MM.1S (cell line): Measurements from ENCODE around the gene TMEM131.

Source experiments
- DNase-seq: peaks from one replicate; pipeline ENCODE4 v3.0.0-alpha.2; 2015
- H2AFZ ChIP-seq: fragments of 300-600 bp; sonication (generic); 2 replicates; pipeline ENCODE4 v1.6.0; 2016; ENCODE audit warnings: antibody characterized with exemption, low read length
- H3F3A ChIP-seq: fragments of 300-600 bp; sonication (generic); 2 replicates; pipeline ENCODE4 v1.6.1; 2016; ENCODE audit warnings: mild to moderate bottlenecking, antibody characterized with exemption, low read length, moderate library complexity, mixed read lengths; ENCODE audit not compliant: insufficient read depth
- H3K27ac ChIP-seq: fragments of 300-600 bp; sonication (generic); 2 replicates; pipeline ENCODE4 v1.5.1; 2016; ENCODE audit warnings: mild to moderate bottlenecking, low read length
- H3K27me3 ChIP-seq: fragments of 300-600 bp; sonication (generic); replicated peaks from 2 replicates; pipeline ENCODE4 v1.6.0; 2016; ENCODE audit warnings: low read length; ENCODE audit not compliant: insufficient read depth
- H3K36me3 ChIP-seq: fragments of 300-600 bp; sonication (generic); replicated peaks from 2 replicates; pipeline ENCODE4 v1.6.1; 2016; ENCODE audit warnings: mild to moderate bottlenecking, low read length, mixed read lengths; ENCODE audit not compliant: insufficient read depth
- H3K4me1 ChIP-seq: fragments of 300-600 bp; sonication (generic); 2 replicates; pipeline ENCODE4 v1.6.1; 2016; ENCODE audit warnings: low read length, mixed read lengths
- H3K4me2 ChIP-seq: fragments of 300-600 bp; sonication (generic); 2 replicates; pipeline ENCODE4 v1.6.0; 2016; ENCODE audit warnings: low read depth, low read length
- H3K4me3 ChIP-seq: fragments of 300-600 bp; sonication (generic); 2 replicates; pipeline ENCODE4 v1.5.1; 2016; ENCODE audit warnings: low read length, mixed read lengths
- H3K79me2 ChIP-seq: fragments of 300-600 bp; sonication (generic); 2 replicates; pipeline ENCODE4 v1.6.1; 2016; ENCODE audit warnings: mixed run types, low read length, mixed read lengths
- H3K9ac ChIP-seq: fragments of 300-600 bp; sonication (generic); 2 replicates; pipeline ENCODE4 v1.6.1; 2016; ENCODE audit warnings: low read length, mixed read lengths
- H3K9me2 ChIP-seq: fragments of 300-600 bp; sonication (generic); replicated peaks from 2 replicates; pipeline ENCODE4 v1.6.1; 2016; ENCODE audit warnings: mild to moderate bottlenecking, low read length, mixed read lengths; ENCODE audit not compliant: insufficient read depth
- H3K9me3 ChIP-seq: fragments of 300-600 bp; sonication (generic); replicated peaks from 2 replicates; pipeline ENCODE4 v1.6.1; 2016; ENCODE audit warnings: mild to moderate bottlenecking, low read length, mixed read lengths; ENCODE audit not compliant: insufficient read depth
- H4K20me1 ChIP-seq: fragments of 300-600 bp; sonication (generic); 2 replicates; pipeline ENCODE4 v1.6.1; 2016; ENCODE audit warnings: mild to moderate bottlenecking, low read length, moderate library complexity, mixed read lengths; ENCODE audit not compliant: insufficient read depth
- EZH2 ChIP-seq: fragments of 300-600 bp; sonication (generic); optimal IDR thresholded peaks from 2 replicates; pipeline ENCODE3; 2017; ENCODE audit warnings: low read depth, mild to moderate bottlenecking, antibody characterized with exemption, low read length, mixed read lengths
- EZH2phosphoT487 ChIP-seq: fragments of 300-600 bp; sonication (generic); IDR thresholded peaks from 2 replicates; pipeline ENCODE4 v1.6.1; 2018; ENCODE audit warnings: antibody characterized with exemption, low read length
- TF ChIP-seq, protein P1 (sequence below): fragments of 300-600 bp; sonication (generic); IDR thresholded peaks from 2 replicates; pipeline ENCODE4 v1.5.1; 2016; ENCODE audit warnings: antibody characterized with exemption, low read length, mixed read lengths

The TMEM131 gene

DNA sequence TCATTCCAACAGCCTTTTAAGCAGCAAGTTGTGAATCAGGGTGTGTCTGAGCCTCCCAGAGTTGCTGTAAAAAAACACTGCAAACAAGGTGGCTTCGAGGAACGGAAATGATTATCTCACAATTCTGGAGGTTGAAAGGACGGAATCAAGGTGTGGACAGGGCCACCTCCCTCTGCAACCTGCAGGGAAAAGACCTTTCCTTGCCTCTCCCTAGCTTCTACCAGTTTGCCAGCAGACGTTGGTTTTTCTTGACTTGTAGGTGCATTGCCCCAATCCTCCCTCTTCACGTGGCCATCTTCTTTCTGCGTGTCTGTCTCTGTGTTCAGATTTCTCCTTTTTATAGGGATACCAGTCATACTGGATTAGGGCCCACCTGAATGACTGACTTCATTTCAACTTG is 24.8 kb upstream of the TMEM131 start:
- H2AFZ ChIP-seq = no peak overlapping the region
- H3K79me2 ChIP-seq = no peaks in the 10 kb centered on the region
- no peak overlapping the region for H3K4me2 ChIP-seq
- H3K4me1 ChIP-seq = no peaks in the 10 kb centered on the region
- no peaks in the 10 kb centered on the region for H3K9me3 ChIP-seq
- no peaks in the 10 kb centered on the region for H3K27me3 ChIP-seq
- H3K36me3 ChIP-seq = no peaks in the 10 kb centered on the region
- H3K27ac ChIP-seq = no peak overlapping the region
- H3K4me3 ChIP-seq = no peak overlapping the region
- H3F3A ChIP-seq = no peaks in the 10 kb centered on the region
- H3K9ac ChIP-seq = no peak overlapping the region
- no peaks in the 10 kb centered on the region for H4K20me1 ChIP-seq
- DNase-seq = no peak
- TF ChIP-seq, protein P1, sequence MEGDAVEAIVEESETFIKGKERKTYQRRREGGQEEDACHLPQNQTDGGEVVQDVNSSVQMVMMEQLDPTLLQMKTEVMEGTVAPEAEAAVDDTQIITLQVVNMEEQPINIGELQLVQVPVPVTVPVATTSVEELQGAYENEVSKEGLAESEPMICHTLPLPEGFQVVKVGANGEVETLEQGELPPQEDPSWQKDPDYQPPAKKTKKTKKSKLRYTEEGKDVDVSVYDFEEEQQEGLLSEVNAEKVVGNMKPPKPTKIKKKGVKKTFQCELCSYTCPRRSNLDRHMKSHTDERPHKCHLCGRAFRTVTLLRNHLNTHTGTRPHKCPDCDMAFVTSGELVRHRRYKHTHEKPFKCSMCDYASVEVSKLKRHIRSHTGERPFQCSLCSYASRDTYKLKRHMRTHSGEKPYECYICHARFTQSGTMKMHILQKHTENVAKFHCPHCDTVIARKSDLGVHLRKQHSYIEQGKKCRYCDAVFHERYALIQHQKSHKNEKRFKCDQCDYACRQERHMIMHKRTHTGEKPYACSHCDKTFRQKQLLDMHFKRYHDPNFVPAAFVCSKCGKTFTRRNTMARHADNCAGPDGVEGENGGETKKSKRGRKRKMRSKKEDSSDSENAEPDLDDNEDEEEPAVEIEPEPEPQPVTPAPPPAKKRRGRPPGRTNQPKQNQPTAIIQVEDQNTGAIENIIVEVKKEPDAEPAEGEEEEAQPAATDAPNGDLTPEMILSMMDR = no peak
- no peak for TF ChIP-seq EZH2phosphoT487
- TF ChIP-seq EZH2 = no peak
- H3K9me2 ChIP-seq = no peaks in the 10 kb centered on the region

DNA sequence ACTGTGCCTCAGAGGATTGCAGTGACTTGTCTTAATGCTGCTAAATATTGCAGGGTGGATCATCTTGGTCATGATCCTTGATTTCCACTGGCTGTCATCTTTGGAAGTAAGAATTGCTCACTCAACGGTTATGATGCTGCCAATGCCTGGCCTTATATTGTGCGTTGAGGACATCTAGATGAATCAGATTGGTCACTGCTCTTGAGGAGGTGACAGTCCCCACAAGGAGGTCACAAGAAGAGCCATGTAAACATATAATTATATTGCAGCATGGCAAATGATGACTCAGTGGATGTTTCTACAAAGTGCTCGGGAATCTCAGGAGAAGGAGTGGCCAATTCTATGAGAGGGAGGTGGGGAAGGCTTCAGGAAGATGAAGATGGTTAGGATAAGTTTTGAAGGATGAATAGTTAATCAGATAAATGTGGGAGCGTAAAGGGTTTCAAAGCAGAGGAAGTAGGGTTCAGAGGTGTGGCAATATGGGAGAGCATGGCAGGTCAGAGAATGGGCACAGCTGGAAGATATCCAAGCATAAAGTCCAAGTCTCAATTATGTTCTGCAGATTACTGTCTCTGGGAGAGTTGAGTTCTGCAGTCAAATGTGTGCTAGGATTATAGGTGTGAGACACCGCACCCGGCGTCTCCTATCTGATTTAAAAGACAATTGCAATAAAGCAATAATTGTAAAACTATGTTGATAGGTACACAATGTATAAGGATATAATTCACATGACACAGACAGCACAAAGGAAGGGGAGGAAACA is 21.3 kb upstream of the TMEM131 start:
- DNase-seq = no peak
- TF ChIP-seq EZH2phosphoT487 = no peak
- peaks cover 12% of the 10 kb centered on the region for H3K4me1 ChIP-seq

DNA sequence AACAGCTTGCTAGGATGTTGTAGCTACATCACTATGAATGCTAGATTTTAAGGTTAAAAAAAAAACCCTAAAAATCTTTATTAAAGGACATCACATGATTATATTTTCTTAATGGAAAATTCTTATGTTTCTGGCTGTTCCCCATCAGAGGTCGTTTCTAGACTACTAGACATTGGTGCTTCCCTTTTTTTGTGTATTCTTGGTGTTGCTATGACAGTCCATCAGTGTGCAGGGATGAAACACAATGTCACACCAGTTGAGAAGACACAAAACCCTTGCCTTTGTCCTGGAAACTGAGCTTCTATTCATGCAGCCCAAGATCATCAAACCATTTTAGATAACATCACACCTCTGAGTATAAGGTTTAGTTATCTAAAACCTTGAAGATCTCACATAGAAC is 19.9 kb upstream of the TMEM131 start:
- H3K27me3 ChIP-seq = no peaks in the 10 kb centered on the region
- TF ChIP-seq, protein P1 = no peak
- TF ChIP-seq EZH2phosphoT487 (no peak), EZH2 (no peak)

More for the DNA sequence above, 21.3 kb upstream of the TMEM131 start:
- Histone ChIP-seq H3K79me2 (no peaks in the 10 kb centered on the region), H3F3A (peaks cover 14% of the 10 kb centered on the region), H3K27me3 (no peaks in the 10 kb centered on the region), H4K20me1 (no peaks in the 10 kb centered on the region), H3K36me3 (no peaks in the 10 kb centered on the region), H3K9me2 (no peaks in the 10 kb centered on the region), H3K4me3 (no peak overlapping the region), H3K27ac (no peak overlapping the region), H3K4me2 (no peak overlapping the region), H2AFZ (no peak overlapping the region), H3K9me3 (no peaks in the 10 kb centered on the region), H3K9ac (no peak overlapping the region)

DNA sequence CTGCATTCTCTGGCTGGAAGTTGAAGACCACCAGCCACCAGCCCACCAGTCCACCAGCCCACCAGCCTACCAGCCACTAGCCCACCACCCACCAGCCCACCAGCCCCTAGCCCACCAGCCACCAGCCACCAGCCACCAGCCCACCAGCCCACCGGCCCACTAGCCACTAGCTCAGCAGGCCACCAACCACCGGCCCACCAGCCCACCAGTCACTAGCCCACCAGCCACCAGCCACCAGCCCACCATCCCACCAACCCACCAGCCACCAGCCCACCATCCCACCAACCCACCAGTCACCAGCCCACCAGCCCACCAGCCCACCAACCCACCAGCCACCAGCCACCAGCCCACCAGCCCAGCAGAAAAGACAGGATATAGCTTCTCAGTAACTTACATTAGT is 18.6 kb upstream of the TMEM131 start:
- peaks cover 12% of the 10 kb centered on the region for H3K4me1 ChIP-seq
- no peaks in the 10 kb centered on the region for H3K79me2 ChIP-seq
- TF ChIP-seq EZH2phosphoT487 (no peak), EZH2 (no peak)
- TF ChIP-seq, protein P1 = no peak
- no peaks in the 10 kb centered on the region for H3K27me3 ChIP-seq
- no peaks in the 10 kb centered on the region for H4K20me1 ChIP-seq
- no peak overlapping the region for H3K9ac ChIP-seq
- H3K4me3 ChIP-seq = no peak overlapping the region
- peaks cover 14% of the 10 kb centered on the region for H3F3A ChIP-seq
- no peaks in the 10 kb centered on the region for H3K9me3 ChIP-seq
- no peak overlapping the region for H2AFZ ChIP-seq
- H3K9me2 ChIP-seq = no peaks in the 10 kb centered on the region
- H3K27ac ChIP-seq = no peak overlapping the region
- DNase-seq = no peak
- H3K4me2 ChIP-seq = no peak overlapping the region
- no peaks in the 10 kb centered on the region for H3K36me3 ChIP-seq

More for the DNA sequence above, 19.9 kb upstream of the TMEM131 start:
- no peaks in the 10 kb centered on the region for H3K36me3 ChIP-seq
- no peaks in the 10 kb centered on the region for H3K9me2 ChIP-seq
- no peak for DNase-seq
- no peak overlapping the region for H3K27ac ChIP-seq
- no peak overlapping the region for H3K4me3 ChIP-seq
- no peak overlapping the region for H3K4me2 ChIP-seq
- no peak overlapping the region for H3K9ac ChIP-seq
- H3K9me3 ChIP-seq = no peaks in the 10 kb centered on the region
- H4K20me1 ChIP-seq = no peaks in the 10 kb centered on the region
- H3F3A ChIP-seq = peaks cover 14% of the 10 kb centered on the region
- peaks cover 12% of the 10 kb centered on the region for H3K4me1 ChIP-seq
- H2AFZ ChIP-seq = no peak overlapping the region
- H3K79me2 ChIP-seq = no peaks in the 10 kb centered on the region
